ENCODE results near the gene TTC33. TPM values are rescaled to one million over a fixed set of nuclear protein-coding genes. Genes with fewer than 3 reads are reported as not detected.

The TTC33 gene
- total and polyA plus RNA-seq, 2 of the 4 experiments (the other 2 are of a cell fraction), result 3.1 to 8.1 TPM

DNA sequence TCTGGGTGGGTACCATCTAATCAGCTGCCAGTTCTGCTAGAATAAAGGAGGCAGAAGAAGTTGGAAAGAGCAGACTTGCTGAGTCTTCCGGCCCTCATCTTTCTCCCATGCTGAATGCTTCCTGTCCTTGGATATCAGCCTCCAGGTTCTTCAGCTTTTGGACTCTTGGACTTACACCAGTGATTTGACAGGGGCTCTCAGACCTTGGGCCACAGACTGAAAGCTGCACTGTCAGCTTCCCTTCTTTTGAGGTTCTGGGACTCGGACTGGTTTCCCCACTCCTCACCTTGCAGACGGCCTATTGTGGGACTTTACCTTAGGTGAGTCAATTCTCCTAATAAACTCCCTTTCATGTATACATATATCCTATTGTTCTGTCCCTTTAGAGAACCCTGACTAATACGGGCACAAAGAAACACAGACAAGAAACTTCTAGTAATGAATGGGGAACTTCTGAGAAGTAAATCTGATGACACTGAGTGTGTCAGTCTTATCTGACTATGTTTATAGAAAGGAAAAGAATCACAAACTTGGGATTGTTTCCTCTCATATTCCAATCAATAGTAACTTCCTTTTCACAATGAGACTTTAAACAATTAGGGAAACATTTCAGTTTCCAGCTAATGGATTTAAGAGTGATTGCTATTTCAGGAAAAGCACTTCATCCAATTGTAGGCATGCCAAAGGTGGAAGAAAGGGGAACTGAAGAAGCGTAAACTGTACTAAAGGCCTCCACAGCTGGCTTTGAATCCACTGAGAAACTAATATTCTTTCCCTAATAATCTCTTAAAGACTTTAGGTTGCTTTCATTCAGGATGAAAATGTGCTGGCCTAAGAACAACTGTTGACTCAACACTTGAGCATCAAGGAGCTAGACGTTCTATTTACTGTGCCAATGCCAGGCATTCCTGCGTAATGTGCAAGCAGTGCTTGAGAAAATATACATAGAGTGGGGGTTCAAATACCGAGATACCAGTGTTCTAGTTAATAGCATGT is 204.0 kb downstream of the TTC33 start:
- peak overlapping the region; percentile 96 for H3K4ac ChIP-seq (ENCODE audit: low read depth, low read length)
- H3K4me1 ChIP-seq (ENCODE audit: control insufficient read depth, insufficient read depth, low read length), result peaks cover 12% of the 10 kb centered on the region
- H3K36me3 ChIP-seq (ENCODE audit: control insufficient read depth, insufficient read depth, low read length), result no peaks in the 10 kb centered on the region
- H2BK5ac ChIP-seq (ENCODE audit: low read depth, low read length, poor library complexity, severe bottlenecking), result peak overlapping the region; percentile 100
- H2AK9ac ChIP-seq (replicated peaks; ENCODE audit: low read depth, low read length, poor library complexity), result peak overlapping the region; percentile 87
- ChIA-PET POLR2A (ENCODE audit: unreplicated experiment) (interaction anchor here (0.6 kb wide), 1 partner anchor 168 kb away, joined by 3 read pairs; no protein-coding TSS in a partner anchor), CTCF (interaction anchor here (0.6 kb wide), 1 partner anchor 103 kb away, joined by 5 read pairs; no protein-coding TSS in a partner anchor)
- intact Hi-C loops (cut with micrococcal nuclease) (loop anchor here (2.0 kb wide), 1 partner anchor 127 kb away; the partner anchor contains the start of gene PTGER4), in situ Hi-C loops (cut with MboI; ENCODE audit: low sequenced_read_pairs) (no loop called here), dilution Hi-C loops (cut with HindIII; ENCODE audit: low sequenced_read_pairs, unreplicated experiment) (no loop called here)
- no peaks in the 10 kb centered on the region for H3K27me3 ChIP-seq (ENCODE audit: control insufficient read depth, insufficient read depth, low read length)
- peaks cover 7% of the 10 kb centered on the region for H3K9me1 ChIP-seq (ENCODE audit: insufficient read depth, low read length)
- H2BK120ac ChIP-seq (ENCODE audit: low read depth, low read length), result peak overlapping the region; percentile 99
- DNase-seq, result peak; percentile 98
- peak overlapping the region; percentile 98 for H2BK15ac ChIP-seq (ENCODE audit: low read depth, low read length)
- peak overlapping the region; percentile 99 for H3K27ac ChIP-seq (ENCODE audit: insufficient read depth, low read length)
- H3K23ac ChIP-seq (ENCODE audit: low read depth, low read length), result peak overlapping the region; percentile 93; the same call in 1 of the 2 replicates
- H4K20me1 ChIP-seq (ENCODE audit: insufficient read depth, low read length), result no peaks in the 10 kb centered on the region
- H3K4me2 ChIP-seq (ENCODE audit: low read depth, low read length), result peak overlapping the region; percentile 76
- H2BK20ac ChIP-seq (ENCODE audit: low read depth, low read length), result peak overlapping the region; percentile 95
- H3K56ac ChIP-seq (ENCODE audit: extremely low read depth, insufficient read depth, low read length), result peak overlapping the region; percentile 87
- no peaks in the 10 kb centered on the region for H3K79me1 ChIP-seq (ENCODE audit: low read depth in 1 of 2, low read length in 2 of 2)
- peak; percentile 94 for ATAC-seq (ENCODE audit: low read depth)
- peak overlapping the region; percentile 97 for H3K18ac ChIP-seq (ENCODE audit: low read depth, low read length)
- WGBS, 2 experiments (ENCODE audit: extremely low coverage in 2 of 2, insufficient read length in 1 of 2), result 100% methylated on average over 1 of the region's 8 CpGs; no CpG with 5 or more reads in 1 of the 2 experiments
- H4K5ac ChIP-seq (ENCODE audit: low read depth, low read length), result peak overlapping the region; percentile 94
- peak overlapping the region; percentile 97 for H2AK5ac ChIP-seq (ENCODE audit: low read depth, low read length)
- H3K9ac ChIP-seq (ENCODE audit: low read depth, low read length), result peak overlapping the region; percentile 65
- H3K14ac ChIP-seq (replicated peaks; ENCODE audit: low read depth, low read length), result peak overlapping the region; percentile 94
- H4K91ac ChIP-seq (ENCODE audit: insufficient read depth, low read depth, low read length), result peak overlapping the region; percentile 97
- H3K4me3 ChIP-seq (ENCODE audit: insufficient read depth, low read depth, low read length), result no peak overlapping the region
- H2AFZ ChIP-seq (replicated peaks; ENCODE audit: low read length, poor library complexity), result peak overlapping the region; percentile 81
- no peaks in the 10 kb centered on the region for H3K9me3 ChIP-seq (ENCODE audit: control insufficient read depth, insufficient read depth, low read length)
- peak overlapping the region; percentile 82 to 97 for H4K8ac ChIP-seq (ENCODE audit: low read depth in 2 of 2, low read length in 2 of 2)
- no TSS peak for BruUV-seq (replicated peaks)
- TF ChIP-seq ELK1 (IDR thresholded peaks at IDR 0.05; ENCODE audit: borderline replicate concordance, low read depth, low read length) (no peak), RCOR1 (IDR thresholded peaks at IDR 0.05; ENCODE audit: insufficient replicate concordance, low read length) (peak; percentile 88), RAD21 (IDR thresholded peaks at IDR 0.05; ENCODE audit: low read length) (0 out of 2 replicates have a peak, but pooled peaks have one; percentile 2), RFX5 (IDR thresholded peaks at IDR 0.05; ENCODE audit: low read depth, low read length) (no peak), MXI1 (IDR thresholded peaks at IDR 0.05; ENCODE audit: borderline replicate concordance, low read depth, low read length) (no peak), NFE2L2 (IDR thresholded peaks at IDR 0.05; ENCODE audit: low read depth, low read length) (no peak), MAFK (IDR thresholded peaks at IDR 0.05; ENCODE audit: low read depth, low read length) (peak; percentile 78), CHD1 (IDR thresholded peaks at IDR 0.05; ENCODE audit: low read depth, low read length) (no peak), FOS (IDR thresholded peaks at IDR 0.05; ENCODE audit: low read depth, low read length) (peak; percentile 89; the same call in 1 of the 2 replicates), MAZ (IDR thresholded peaks at IDR 0.05; ENCODE audit: borderline replicate concordance, low read depth, low read length) (peak; percentile 64; the same call in 1 of the 2 replicates), BHLHE40 (IDR thresholded peaks at IDR 0.05; ENCODE audit: low read depth, low read length) (no peak), CEBPB (IDR thresholded peaks at IDR 0.05; ENCODE audit: low read depth, low read length) (peak; percentile 68), SMC3 (IDR thresholded peaks at IDR 0.05; ENCODE audit: low read depth, low read length) (no peak)
- TF ChIP-seq, protein P1, sequence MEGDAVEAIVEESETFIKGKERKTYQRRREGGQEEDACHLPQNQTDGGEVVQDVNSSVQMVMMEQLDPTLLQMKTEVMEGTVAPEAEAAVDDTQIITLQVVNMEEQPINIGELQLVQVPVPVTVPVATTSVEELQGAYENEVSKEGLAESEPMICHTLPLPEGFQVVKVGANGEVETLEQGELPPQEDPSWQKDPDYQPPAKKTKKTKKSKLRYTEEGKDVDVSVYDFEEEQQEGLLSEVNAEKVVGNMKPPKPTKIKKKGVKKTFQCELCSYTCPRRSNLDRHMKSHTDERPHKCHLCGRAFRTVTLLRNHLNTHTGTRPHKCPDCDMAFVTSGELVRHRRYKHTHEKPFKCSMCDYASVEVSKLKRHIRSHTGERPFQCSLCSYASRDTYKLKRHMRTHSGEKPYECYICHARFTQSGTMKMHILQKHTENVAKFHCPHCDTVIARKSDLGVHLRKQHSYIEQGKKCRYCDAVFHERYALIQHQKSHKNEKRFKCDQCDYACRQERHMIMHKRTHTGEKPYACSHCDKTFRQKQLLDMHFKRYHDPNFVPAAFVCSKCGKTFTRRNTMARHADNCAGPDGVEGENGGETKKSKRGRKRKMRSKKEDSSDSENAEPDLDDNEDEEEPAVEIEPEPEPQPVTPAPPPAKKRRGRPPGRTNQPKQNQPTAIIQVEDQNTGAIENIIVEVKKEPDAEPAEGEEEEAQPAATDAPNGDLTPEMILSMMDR (conservative IDR thresholded peaks at IDR 0.05; ENCODE audit: low read depth, low read length), result no peak

All from IMR-90 (cell line).